Activated naive CD8-positive, alpha-beta T cell treated with anti-CD3 and anti-CD28 coated beads, Interleukin-2, amount 50 U/mL, for 16 hours (primary cell): Measurements from ENCODE around the gene ITPKC.
A peak's percentile ranks its signal among the peaks of the same experiment; 100 is the strongest.

ENCODE experiments used
- DNase-seq: peaks from one replicate; pipeline ENCODE4 v3.0.0-alpha.2; 2020; ENCODE audit warnings: low read depth, low spot score

ITPKC gene

GRCh38 chr19:40739871-40740703, 23.2 kb downstream of the ITPKC start:
- DNase-seq = no peak

- no peak for DNase-seq
Observed at GRCh38 chr19:40740747-40741146, 23.8 kb downstream of the ITPKC start.

GRCh38 chr19:40741527-40742390, 24.8 kb downstream of the ITPKC start:
- DNase-seq = no peak

GRCh38 chr19:40742477-40742876, 25.6 kb downstream of the ITPKC start:
- no peak for DNase-seq

DNA sequence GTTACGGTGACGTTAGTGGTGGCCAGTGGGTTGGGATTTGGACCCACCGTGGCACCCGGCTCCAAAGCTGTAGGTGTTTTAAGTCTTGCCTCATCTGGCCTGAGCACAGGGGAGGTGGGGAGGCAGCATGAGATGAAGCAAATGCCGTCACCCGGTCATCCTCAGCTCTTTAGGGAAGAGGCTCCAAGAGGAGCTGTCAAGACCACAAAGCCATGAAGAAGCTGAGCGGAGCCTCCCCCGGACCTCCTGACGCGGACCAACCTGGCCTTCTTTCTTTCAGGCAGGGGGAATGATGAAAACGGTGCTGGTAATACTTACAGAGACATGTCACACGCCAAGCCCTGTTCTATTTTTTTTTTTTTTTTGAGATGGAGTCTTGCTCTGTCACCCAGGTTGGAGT, 26.0 kb downstream of the ITPKC start:
- DNase-seq = no peak

DNA sequence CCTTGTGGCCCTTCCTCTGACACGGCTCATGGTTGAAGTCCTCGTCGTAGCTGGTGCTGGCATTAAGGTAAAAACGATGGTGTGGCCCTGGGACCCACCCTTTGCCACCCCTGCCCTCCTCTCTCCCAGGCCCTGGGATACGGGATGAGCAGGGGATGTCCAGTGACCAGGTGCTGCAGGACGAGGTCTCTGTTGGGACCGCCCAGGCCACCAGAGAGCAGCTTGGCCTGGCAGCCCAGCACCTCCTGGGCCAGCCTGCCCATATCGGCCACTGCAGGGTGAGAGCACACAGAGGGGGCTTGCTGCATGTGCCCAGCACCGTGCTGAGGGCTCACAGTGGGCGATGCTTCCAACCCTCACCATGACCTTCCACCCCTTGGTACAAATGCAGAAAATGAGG, 27.0 kb downstream of the ITPKC start:
- no peak for DNase-seq

GRCh38 chr19:40744554-40745401, 27.9 kb downstream of the ITPKC start:
- no peak for DNase-seq

- no peak for DNase-seq
Observed at GRCh38 chr19:40745402-40745780, 28.5 kb downstream of the ITPKC start.

GRCh38 chr19:40747536-40747935, 30.6 kb downstream of the ITPKC start:
- DNase-seq = no peak

- peak; percentile 98 for DNase-seq
Observed at GRCh38 chr19:40750058-40750873, 33.4 kb downstream of the ITPKC start, which contains the start of gene ACTMAP. Gene ACTMAP (minus strand): TSS chr19:40750477. CDS start chr19:40749803, 674 bp downstream.

GRCh38 chr19:40750874-40751537, 34.1 kb downstream of the ITPKC start, which contains the start of gene SNRPA:
Gene SNRPA (plus strand): TSS chr19:40751203. CDS start chr19:40751409, 206 bp downstream.
- peak; percentile 90 for DNase-seq

DNA sequence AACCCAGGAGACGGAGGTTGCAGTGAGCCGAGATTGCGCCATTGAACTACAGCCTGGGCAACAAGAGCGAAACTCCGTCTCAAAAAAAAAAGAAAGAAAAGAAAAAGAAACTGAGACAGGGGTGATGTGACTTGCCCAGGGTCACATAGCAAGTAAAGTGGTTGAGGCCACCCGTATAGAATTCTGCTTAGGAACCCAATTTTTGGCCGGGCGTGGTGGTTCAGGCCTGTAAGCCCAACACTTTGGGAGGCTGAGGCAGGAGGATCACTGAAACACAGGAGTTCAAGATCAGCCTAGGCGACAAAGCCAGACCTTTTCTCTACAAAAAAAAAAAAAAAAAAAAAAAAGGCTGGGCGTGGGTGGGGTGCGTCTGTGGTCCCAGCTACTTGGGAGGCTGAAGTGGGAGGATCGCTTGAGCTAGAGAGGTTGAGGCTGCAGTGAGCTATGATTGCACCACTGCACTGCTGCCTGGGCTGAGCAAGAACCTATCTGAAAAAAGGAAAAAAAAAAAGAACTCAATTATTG, 35.4 kb downstream of the ITPKC start:
- no peak for DNase-seq

GRCh38 chr19:40754611-40755247, 37.8 kb downstream of the ITPKC start:
- DNase-seq = peak; percentile 49

DNA sequence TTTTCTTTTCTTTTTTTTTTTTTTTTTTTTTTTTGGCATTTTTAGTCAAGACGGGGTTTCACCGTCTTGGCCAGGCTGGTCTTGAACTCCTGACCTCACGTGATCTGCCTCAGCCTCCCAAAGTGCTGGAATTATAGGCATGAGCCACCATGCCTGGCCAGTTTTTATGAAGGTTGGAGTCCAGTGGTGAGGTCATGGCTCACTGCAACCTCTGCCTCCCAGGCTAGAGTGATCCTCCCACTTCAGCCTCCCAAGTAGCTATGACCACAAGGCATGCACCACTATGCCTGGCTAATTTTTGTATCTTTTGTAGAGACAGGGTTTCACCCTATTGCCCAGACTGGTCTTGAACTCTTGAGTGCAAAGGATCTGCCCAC, 38.3 kb downstream of the ITPKC start:
- no peak for DNase-seq

GRCh38 chr19:40755791-40756190, 38.9 kb downstream of the ITPKC start:
- no peak for DNase-seq

DNA sequence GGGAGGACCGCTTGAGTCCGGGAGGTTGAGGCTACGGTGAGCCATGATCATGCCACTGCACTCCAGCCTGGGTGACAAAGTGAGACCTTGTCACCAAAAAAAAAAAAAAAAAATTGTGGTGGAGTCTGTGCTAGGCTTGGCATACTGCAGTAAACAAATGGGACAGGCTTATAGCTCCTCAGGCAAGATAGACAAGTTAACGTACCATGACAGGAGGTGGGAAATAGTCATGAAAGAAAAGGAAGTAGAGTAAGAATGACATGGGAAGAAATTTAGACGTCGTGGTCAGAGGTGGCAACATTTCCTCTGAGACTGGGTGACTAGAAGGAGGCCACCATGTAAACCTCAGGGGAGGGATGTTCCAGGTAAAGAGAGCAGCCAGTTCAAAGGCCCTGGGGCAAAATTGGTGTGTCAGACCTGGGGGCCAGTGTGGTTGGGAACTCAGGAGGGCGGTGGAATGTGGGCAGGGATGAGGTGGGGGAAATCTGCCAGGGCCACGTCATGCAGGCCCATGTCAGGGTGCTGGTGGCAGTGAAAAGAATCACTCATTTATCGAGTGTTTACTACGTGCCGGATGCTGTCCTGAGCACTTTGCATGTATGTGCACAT, 39.7 kb downstream of the ITPKC start:
- no peak for DNase-seq

DNA sequence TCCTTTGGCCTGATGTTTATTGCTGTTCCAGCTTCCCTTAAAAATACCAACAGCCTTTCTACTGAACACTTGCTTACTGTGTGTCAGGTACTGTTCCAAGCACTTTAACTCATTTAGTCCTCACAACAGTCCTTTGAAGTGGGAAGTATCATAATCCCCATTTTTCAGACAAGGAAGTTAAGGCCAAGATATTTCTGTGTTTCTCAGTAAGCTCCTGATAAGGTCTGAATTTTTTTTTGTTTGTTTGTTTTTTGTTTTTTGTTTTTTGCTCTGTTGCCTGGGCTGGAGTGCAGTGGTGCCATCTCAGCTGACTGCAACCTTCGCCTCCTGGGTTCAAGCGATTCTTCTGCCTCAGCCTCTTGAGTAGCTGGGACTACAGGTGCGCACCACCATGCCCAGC, 41.6 kb downstream of the ITPKC start:
- no peak for DNase-seq

DNA sequence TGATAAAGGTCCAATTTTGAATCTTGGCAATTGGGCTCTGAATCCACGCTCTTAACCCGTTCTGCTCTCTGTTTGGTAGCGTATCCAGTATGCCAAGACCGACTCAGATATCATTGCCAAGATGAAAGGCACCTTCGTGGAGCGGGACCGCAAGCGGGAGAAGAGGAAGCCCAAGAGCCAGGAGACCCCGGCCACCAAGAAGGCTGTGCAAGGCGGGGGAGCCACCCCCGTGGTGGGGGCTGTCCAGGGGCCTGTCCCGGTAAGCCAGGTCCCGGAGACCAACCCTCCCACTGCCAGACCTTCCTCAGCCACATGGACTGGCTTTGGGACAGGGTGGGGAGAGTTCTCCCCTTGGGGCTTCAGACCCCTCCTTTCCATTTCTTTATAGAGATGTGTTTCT, 42.4 kb downstream of the ITPKC start:
- DNase-seq = no peak
